HG02870 (cell line): ENCODE results near the gene PDZK1IP1.
A peak's percentile ranks its signal among the peaks of the same experiment; 100 is the strongest.
"Not testable (repeated sequence)": the region's sequence is repeated elsewhere in the genome, so short reads cannot be mapped to it uniquely, and the experiment has no call there.

Source experiments
- ATAC-seq: cut with Tn5 transposase; IDR thresholded peaks from one replicate; pipeline ENCODE4 v1.9.1; 2021; ENCODE audit warnings: mild to moderate bottlenecking, moderate library complexity; ENCODE audit not compliant: unreplicated experiment

Gene PDZK1IP1

GRCh38 chr1:47181955-47182675, 7.7 kb downstream of the PDZK1IP1 start:
- no peak for ATAC-seq

GRCh38 chr1:47181095-47181954, 8.5 kb downstream of the PDZK1IP1 start:
- ATAC-seq: no peak

GRCh38 chr1:47180603-47181094, 9.2 kb downstream of the PDZK1IP1 start:
- no peak for ATAC-seq

- ATAC-seq: no peak
Observed at GRCh38 chr1:47179988-47180563, 9.8 kb downstream of the PDZK1IP1 start.

- ATAC-seq: peak; percentile 74
Observed at GRCh38 chr1:47179017-47179987, 10.5 kb downstream of the PDZK1IP1 start.

- ATAC-seq: no peak
Observed at GRCh38 chr1:47178654-47179016, 11.2 kb downstream of the PDZK1IP1 start.

- ATAC-seq: no peak
Observed at GRCh38 chr1:47178020-47178419, 11.8 kb downstream of the PDZK1IP1 start.

GRCh38 chr1:47175227-47175934, 14.5 kb downstream of the PDZK1IP1 start:
- peak; percentile 41 for ATAC-seq

- no peak for ATAC-seq
Observed at GRCh38 chr1:47174656-47175020, 15.2 kb downstream of the PDZK1IP1 start.

- ATAC-seq: no peak
Observed at GRCh38 chr1:47172782-47173181, 17.1 kb downstream of the PDZK1IP1 start.

GRCh38 chr1:47164552-47164951, 25.3 kb downstream of the PDZK1IP1 start:
- no peak for ATAC-seq

GRCh38 chr1:47161298-47162040, 28.4 kb downstream of the PDZK1IP1 start:
- no peak for ATAC-seq

- ATAC-seq: no peak
Observed at GRCh38 chr1:47160716-47161115, 29.1 kb downstream of the PDZK1IP1 start.

GRCh38 chr1:47157957-47158356, 31.9 kb downstream of the PDZK1IP1 start:
- ATAC-seq: not testable (repeated sequence)

GRCh38 chr1:47156457-47156856, 33.4 kb downstream of the PDZK1IP1 start:
- not testable (repeated sequence) for ATAC-seq

GRCh38 chr1:47149162-47149561, 40.7 kb downstream of the PDZK1IP1 start:
- not testable (repeated sequence) for ATAC-seq

- no peak for ATAC-seq
Observed at GRCh38 chr1:47147047-47147785, 42.6 kb downstream of the PDZK1IP1 start.

- not testable (repeated sequence) for ATAC-seq
Observed at GRCh38 chr1:47146495-47146894, 43.3 kb downstream of the PDZK1IP1 start.
